Endodermal cell (in vitro differentiated cells): ENCODE results near the gene SLC12A3. TPM values are rescaled to one million over a fixed set of nuclear protein-coding genes. Genes with fewer than 3 reads are reported as not detected.

Source experiments
- DNase-seq: peaks from one replicate; pipeline ENCODE4 v3.0.0-alpha.2; 2017
- H3K27ac ChIP-seq: 2 replicates; pipeline ENCODE4 v1.5.1; 2013; ENCODE audit warnings: mild to moderate bottlenecking, low read depth, low read length, moderate library complexity
- H3K27me3 ChIP-seq: 2 replicates; pipeline ENCODE4 v1.6.1; 2013; ENCODE audit warnings: mild to moderate bottlenecking, low read length, moderate library complexity; ENCODE audit not compliant: insufficient read depth, control insufficient read depth, poor library complexity, severe bottlenecking
- H3K36me3 ChIP-seq: 2 replicates; pipeline ENCODE4 v1.7.0; 2013; ENCODE audit warnings: mild to moderate bottlenecking, low read length, moderate library complexity; ENCODE audit not compliant: control insufficient read depth, insufficient read depth
- H3K4me1 ChIP-seq: one replicate; pipeline ENCODE4 v1.7.0; 2013; ENCODE audit warnings: low read length; ENCODE audit not compliant: control insufficient read depth, insufficient read depth
- H3K4me3 ChIP-seq: 2 replicates; pipeline ENCODE4 v1.5.1; 2013; ENCODE audit warnings: mild to moderate bottlenecking, low read length, moderate library complexity
- H3K9ac ChIP-seq: 2 replicates; pipeline ENCODE4 v1.6.1; 2013; ENCODE audit warnings: mild to moderate bottlenecking, low read length, moderate library complexity; ENCODE audit not compliant: poor library complexity, severe bottlenecking; ENCODE audit errors: extremely low read depth
- H3K9me3 ChIP-seq: 2 replicates; pipeline ENCODE4 v1.6.1; 2013; ENCODE audit warnings: mild to moderate bottlenecking, low read length, moderate library complexity; ENCODE audit not compliant: control insufficient read depth
- H3K27ac Mint-ChIP-seq: 2 replicates; pipeline ENCODE4 v1.8.0; 2020; ENCODE audit warnings: mixed read lengths
- H3K27me3 Mint-ChIP-seq: 2 replicates; pipeline ENCODE4 v1.8.0; 2021; ENCODE audit warnings: mild to moderate bottlenecking, mixed read lengths; ENCODE audit not compliant: insufficient read depth
- H3K36me3 Mint-ChIP-seq: 2 replicates; pipeline ENCODE4 v1.8.0; 2020; ENCODE audit warnings: low read depth, mixed read lengths
- H3K4me1 Mint-ChIP-seq: 2 replicates; pipeline ENCODE4 v1.8.0; 2020; ENCODE audit warnings: mixed read lengths
- H3K4me3 Mint-ChIP-seq: 2 replicates; pipeline ENCODE4 v1.8.0; 2020; ENCODE audit warnings: mild to moderate bottlenecking, moderate library complexity, mixed read lengths
- H3K9me3 Mint-ChIP-seq: 2 replicates; pipeline ENCODE4 v1.8.0; 2020; ENCODE audit warnings: mild to moderate bottlenecking, mixed read lengths
- WGBS, 2 experiments: methylation state at CpG; one replicate each; pipeline versions ENCODE4 v1.1.5 to v1.1.7; 2013; ENCODE audit warnings: missing lambda C conversion rate in 2 of 2, mixed read lengths in 1 of 2; ENCODE audit not compliant: insufficient coverage in 1 of 2, insufficient read length in 1 of 2; 5-methylcytosine and 5-hydroxymethylcytosine counted together
- total RNA-seq, 2 donors: library from RNA; stranded (reverse); fragmentation: NEBNext Ultra II Directional in 1 of 2; extraction: Animal tissue kit (Norgen Biotek cat#: 25700) in 1 of 2; gene quantifications; 2 replicates in 1 of 2; 3 replicates in 1 of 2; pipeline ENCODE4 v1.2.1, GENCODE V29; 2021
- TF ChIP-seq, protein P1 (sequence below): fragments of 200-600 bp; sonication (generic); conservative IDR thresholded peaks from 2 replicates; pipeline ENCODE4 v1.5.0; 2021; ENCODE audit warnings: antibody characterized with exemption, mild to moderate bottlenecking

SLC12A3 gene
- total RNA-seq, 2 donors from 2014 or later, result not detected

GRCh38 chr16:56852401-56852730, 12.6 kb upstream of the SLC12A3 start:
- Mint-ChIP-seq H3K27ac (no peak overlapping the region), H3K4me1 (peaks cover 26% of the 10 kb centered on the region), H3K36me3 (no peaks in the 10 kb centered on the region), H3K27me3 (no peaks in the 10 kb centered on the region), H3K9me3 (no peaks in the 10 kb centered on the region), H3K4me3 (no peak overlapping the region)
- Histone ChIP-seq H3K27ac (no peak overlapping the region), H3K9ac (no peak overlapping the region), H3K36me3 (no peaks in the 10 kb centered on the region), H3K4me1 (peaks cover 6% of the 10 kb centered on the region), H3K4me3 (no peak overlapping the region), H3K9me3 (no peaks in the 10 kb centered on the region), H3K27me3 (no peaks in the 10 kb centered on the region)
- 81 to 93% methylated on average over 3 of the region's 3 CpGs for WGBS, 2 experiments
- no peak for DNase-seq
- TF ChIP-seq, protein P1, sequence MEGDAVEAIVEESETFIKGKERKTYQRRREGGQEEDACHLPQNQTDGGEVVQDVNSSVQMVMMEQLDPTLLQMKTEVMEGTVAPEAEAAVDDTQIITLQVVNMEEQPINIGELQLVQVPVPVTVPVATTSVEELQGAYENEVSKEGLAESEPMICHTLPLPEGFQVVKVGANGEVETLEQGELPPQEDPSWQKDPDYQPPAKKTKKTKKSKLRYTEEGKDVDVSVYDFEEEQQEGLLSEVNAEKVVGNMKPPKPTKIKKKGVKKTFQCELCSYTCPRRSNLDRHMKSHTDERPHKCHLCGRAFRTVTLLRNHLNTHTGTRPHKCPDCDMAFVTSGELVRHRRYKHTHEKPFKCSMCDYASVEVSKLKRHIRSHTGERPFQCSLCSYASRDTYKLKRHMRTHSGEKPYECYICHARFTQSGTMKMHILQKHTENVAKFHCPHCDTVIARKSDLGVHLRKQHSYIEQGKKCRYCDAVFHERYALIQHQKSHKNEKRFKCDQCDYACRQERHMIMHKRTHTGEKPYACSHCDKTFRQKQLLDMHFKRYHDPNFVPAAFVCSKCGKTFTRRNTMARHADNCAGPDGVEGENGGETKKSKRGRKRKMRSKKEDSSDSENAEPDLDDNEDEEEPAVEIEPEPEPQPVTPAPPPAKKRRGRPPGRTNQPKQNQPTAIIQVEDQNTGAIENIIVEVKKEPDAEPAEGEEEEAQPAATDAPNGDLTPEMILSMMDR, result no peak

DNA sequence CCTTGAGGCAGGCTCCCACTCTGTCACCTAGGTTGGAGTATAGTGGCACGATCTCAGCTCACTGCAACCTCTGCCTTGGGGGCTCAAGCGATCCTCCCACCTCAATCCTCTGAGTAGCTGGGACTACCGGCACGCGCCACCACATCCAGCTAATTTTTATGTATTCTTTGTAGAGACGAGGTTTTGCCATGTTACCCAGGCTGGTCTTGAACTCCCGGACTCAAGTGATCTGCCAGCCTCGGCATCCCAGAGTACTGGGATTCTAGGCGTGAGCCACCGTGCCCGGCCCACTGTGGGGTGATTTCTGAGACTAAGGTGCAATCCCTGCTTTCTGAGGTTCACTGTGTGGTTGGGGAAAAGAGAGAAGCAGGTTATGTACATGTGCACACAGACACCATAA, 12.0 kb upstream of the SLC12A3 start:
- Mint-ChIP-seq H3K36me3 (no peaks in the 10 kb centered on the region), H3K27me3 (no peaks in the 10 kb centered on the region), H3K27ac (no peak overlapping the region), H3K4me1 (peaks cover 26% of the 10 kb centered on the region), H3K9me3 (no peaks in the 10 kb centered on the region), H3K4me3 (no peak overlapping the region)
- no peaks in the 10 kb centered on the region for H3K36me3 ChIP-seq
- H3K9me3 ChIP-seq, result no peaks in the 10 kb centered on the region
- WGBS, 2 experiments, result 84 to 95% methylated on average over 10 to 11 of the region's 11 CpGs
- no peak overlapping the region for H3K9ac ChIP-seq
- H3K27ac ChIP-seq, result no peak overlapping the region
- TF ChIP-seq, protein P1, result no peak
- peaks cover 6% of the 10 kb centered on the region for H3K4me1 ChIP-seq
- no peak overlapping the region for H3K4me3 ChIP-seq
- DNase-seq, result no peak
- no peaks in the 10 kb centered on the region for H3K27me3 ChIP-seq

- Mint-ChIP-seq H3K36me3 (no peaks in the 10 kb centered on the region), H3K9me3 (no peaks in the 10 kb centered on the region), H3K4me3 (no peak overlapping the region), H3K27me3 (no peaks in the 10 kb centered on the region), H3K4me1 (peaks cover 20% of the 10 kb centered on the region), H3K27ac (no peak overlapping the region)
- Histone ChIP-seq H3K27ac (no peak overlapping the region), H3K9ac (no peak overlapping the region), H3K27me3 (no peaks in the 10 kb centered on the region), H3K9me3 (no peaks in the 10 kb centered on the region), H3K4me1 (peaks cover under 1% of the 10 kb centered on the region), H3K36me3 (no peaks in the 10 kb centered on the region), H3K4me3 (no peak overlapping the region)
- no peak for DNase-seq
- 92 to 97% methylated on average over 4 to 6 of the region's 6 CpGs for WGBS, 2 experiments
- TF ChIP-seq, protein P1, result no peak
Observed at GRCh38 chr16:56855201-56855600, 9.8 kb upstream of the SLC12A3 start.
